Activated naive CD4-positive, alpha-beta T cell treated with anti-CD3 and anti-CD28 coated beads for 36 hours (primary cell): ENCODE results near the gene ACTN4. TPM values are rescaled to one million over a fixed set of nuclear protein-coding genes. Genes with fewer than 3 reads are reported as not detected.

Experiments used
- CTCF ChIA-PET: fragments of 350-600 bp; sonication (Branson Sonifier 250); formaldehyde crosslinking; loops from one replicate; lab custom pipeline; 2021; ENCODE audit warnings: antibody characterized with exemption; lab: Charles Lee
- DNase-seq: peaks from one replicate; pipeline ENCODE4 v3.0.0-alpha.2; 2020
- H3K27ac Mint-ChIP-seq: one replicate; pipeline ENCODE4 v1.8.0; 2021; ENCODE audit warnings: mild to moderate bottlenecking, mixed read lengths
- H3K27me3 Mint-ChIP-seq: one replicate; pipeline ENCODE4 v1.8.0; 2021; ENCODE audit warnings: low read depth, mixed read lengths
- H3K36me3 Mint-ChIP-seq: one replicate; pipeline ENCODE4 v1.8.0; 2021; ENCODE audit warnings: low read depth, mixed read lengths
- H3K4me1 Mint-ChIP-seq: one replicate; pipeline ENCODE4 v1.8.0; 2021; ENCODE audit warnings: low read depth, mixed read lengths
- H3K4me3 Mint-ChIP-seq: one replicate; pipeline ENCODE4 v1.8.0; 2021; ENCODE audit warnings: mild to moderate bottlenecking, moderate library complexity, mixed read lengths
- H3K9me3 Mint-ChIP-seq: one replicate; pipeline ENCODE4 v1.8.0; 2021; ENCODE audit warnings: mixed read lengths
- intact Hi-C: fragments of 100-400 bp; cut with micrococcal nuclease; formaldehyde crosslinking; loops from one replicate; pipeline ENCODE4 v1.15.1; 2023
- total RNA-seq, 2 experiments: library from RNA; stranded (reverse); gene quantifications; one replicate each; pipeline ENCODE4 v1.2.3, GENCODE V29; 2021

Gene ACTN4
- total RNA-seq, 2 experiments from 2014 or later = 117 to 119 TPM

DNA sequence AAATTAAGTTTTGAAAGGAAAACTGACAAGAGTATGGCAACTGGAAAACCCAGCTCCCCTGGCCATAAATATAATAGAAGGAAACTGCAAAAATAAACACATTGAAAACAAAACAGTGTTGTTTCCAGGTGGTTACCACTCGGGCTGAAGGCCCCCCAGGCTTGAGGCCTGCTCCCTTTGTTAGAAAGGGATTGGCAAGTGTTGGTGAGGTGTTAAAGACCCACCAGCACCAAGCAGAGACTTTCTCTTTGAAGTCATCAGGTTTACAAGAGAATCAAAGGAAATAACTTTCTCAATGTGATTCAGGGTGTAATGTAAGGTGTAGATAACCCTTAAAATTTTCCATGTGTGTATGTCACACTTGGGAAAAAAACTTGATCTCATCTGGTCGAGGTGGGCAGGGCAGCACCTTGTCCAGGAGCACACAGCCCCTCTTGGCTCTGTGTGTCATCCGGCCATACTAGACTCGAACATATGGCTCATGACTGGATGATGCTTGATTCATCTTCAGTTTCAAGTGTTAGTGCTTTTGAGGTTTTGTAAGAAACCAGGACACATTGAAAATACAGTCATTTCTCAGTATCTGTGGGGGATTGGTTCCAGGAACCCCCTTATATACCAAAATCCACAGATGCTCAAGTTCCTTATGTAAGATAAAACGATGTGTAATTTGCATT is 7.8 kb downstream of the ACTN4 start:
- peak; percentile 56 for DNase-seq
- Mint-ChIP-seq H3K4me3 (no peak overlapping the region), H3K27ac (peak overlapping the region; percentile 77), H3K4me1 (peaks cover 59% of the 10 kb centered on the region), H3K9me3 (no peaks in the 10 kb centered on the region), H3K27me3 (peaks cover 18% of the 10 kb centered on the region), H3K36me3 (peaks cover 9% of the 10 kb centered on the region)
- intact Hi-C loops = loop anchor here (1.0 to 5.0 kb wide), 6 partner anchors 8 to 242 kb away; partner anchors contain the start of genes ACTN4, EIF3K, NFKBIB and RASGRP4
- CTCF ChIA-PET = no interaction called here

DNA sequence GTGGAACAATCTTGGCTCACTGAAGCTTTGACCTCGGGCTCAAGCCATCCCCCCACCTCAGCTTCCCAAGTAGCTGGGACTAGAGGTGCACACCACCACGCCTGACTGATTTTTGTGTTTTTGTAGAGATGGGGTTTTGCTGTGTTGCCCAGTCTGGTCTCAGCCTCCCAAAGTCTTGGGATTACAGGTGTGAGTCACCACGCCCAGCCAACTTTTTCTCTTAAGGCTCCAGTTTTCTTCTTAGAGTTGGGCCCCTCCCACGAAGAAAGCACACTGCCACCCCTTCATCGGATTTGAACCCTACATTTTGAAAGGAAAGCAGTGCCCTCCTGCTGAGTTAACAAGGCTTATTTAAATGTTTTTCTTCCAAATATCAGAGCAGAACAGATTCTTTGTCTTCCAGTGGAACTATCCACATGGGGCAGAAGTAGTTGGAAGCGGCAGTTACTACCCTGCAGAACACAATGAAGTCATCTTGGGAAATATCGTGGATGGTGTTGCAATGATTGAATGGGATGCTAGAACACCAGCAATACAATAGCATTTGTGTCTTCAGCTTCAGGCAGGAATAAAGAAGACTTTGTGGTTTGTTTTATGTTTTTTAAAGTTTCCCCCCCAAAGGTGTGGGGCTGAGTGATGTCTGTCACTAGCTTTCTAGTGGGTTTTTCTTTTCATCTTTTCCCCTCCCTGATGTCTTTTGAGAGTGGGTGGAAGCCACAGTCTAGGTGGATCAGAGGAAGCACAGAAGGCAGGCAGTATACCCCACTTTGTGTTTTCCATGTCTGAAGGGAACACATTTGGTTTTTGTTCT is 8.9 kb downstream of the ACTN4 start:
- peaks cover 57% of the 10 kb centered on the region for H3K4me1 Mint-ChIP-seq
- H3K36me3 Mint-ChIP-seq = peaks cover 14% of the 10 kb centered on the region
- H3K4me3 Mint-ChIP-seq = peak overlapping the region; percentile 23
- H3K27me3 Mint-ChIP-seq = peaks cover 23% of the 10 kb centered on the region
- CTCF ChIA-PET = interaction anchor here (0.6 to 1.5 kb wide), 3 partner anchors 19 to 753 kb away, joined by 3 read pairs; no protein-coding TSS in a partner anchor
- DNase-seq = peak; percentile 40
- intact Hi-C loops = loop anchor here (5.0 kb wide), 1 partner anchor 241 kb away; the partner anchor contains the start of genes NFKBIB and SIRT2
- no peaks in the 10 kb centered on the region for H3K9me3 Mint-ChIP-seq
- peak overlapping the region; percentile 77 for H3K27ac Mint-ChIP-seq

DNA sequence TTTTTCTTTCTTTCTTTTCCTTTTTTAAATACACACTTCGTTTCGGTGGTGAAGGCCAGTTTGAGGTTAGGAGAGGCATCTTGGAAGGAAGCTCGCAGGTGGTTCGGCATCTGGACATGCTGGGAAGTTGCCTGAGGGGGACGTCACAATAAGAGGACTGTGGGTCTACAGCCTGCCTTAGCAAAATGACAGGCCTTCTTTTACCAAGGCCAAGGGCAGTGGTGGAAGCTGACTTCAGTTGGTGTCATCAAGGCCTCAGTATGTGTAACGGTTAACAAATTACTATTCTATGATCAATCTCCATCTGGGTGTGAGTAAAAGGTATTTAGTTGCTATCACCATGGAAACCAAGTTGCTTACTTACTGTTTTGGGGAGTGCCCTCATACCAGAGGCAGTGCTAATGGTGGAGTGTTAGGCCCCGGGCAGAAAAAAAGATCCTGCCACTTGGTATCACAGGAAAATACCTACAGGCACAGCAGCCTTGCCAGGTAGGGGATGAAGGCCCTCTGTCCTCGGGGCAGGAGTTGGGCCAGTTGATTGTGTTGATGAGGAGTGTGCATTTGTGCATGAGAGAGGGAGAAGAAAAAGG is 10.3 kb downstream of the ACTN4 start:
- CTCF ChIA-PET = interaction anchor here (1.5 kb wide), 1 partner anchor 21 kb away, joined by 3 read pairs; no protein-coding TSS in a partner anchor
- Mint-ChIP-seq H3K4me1 (peaks cover 58% of the 10 kb centered on the region), H3K27me3 (peaks cover 16% of the 10 kb centered on the region), H3K27ac (peak overlapping the region; percentile 8), H3K9me3 (no peaks in the 10 kb centered on the region), H3K4me3 (no peak overlapping the region), H3K36me3 (peaks cover 13% of the 10 kb centered on the region)
- DNase-seq = peak; percentile 33
- intact Hi-C loops = loop anchor here (5.0 kb wide), 1 partner anchor 240 kb away; the partner anchor contains the start of genes NFKBIB and SIRT2

DNA sequence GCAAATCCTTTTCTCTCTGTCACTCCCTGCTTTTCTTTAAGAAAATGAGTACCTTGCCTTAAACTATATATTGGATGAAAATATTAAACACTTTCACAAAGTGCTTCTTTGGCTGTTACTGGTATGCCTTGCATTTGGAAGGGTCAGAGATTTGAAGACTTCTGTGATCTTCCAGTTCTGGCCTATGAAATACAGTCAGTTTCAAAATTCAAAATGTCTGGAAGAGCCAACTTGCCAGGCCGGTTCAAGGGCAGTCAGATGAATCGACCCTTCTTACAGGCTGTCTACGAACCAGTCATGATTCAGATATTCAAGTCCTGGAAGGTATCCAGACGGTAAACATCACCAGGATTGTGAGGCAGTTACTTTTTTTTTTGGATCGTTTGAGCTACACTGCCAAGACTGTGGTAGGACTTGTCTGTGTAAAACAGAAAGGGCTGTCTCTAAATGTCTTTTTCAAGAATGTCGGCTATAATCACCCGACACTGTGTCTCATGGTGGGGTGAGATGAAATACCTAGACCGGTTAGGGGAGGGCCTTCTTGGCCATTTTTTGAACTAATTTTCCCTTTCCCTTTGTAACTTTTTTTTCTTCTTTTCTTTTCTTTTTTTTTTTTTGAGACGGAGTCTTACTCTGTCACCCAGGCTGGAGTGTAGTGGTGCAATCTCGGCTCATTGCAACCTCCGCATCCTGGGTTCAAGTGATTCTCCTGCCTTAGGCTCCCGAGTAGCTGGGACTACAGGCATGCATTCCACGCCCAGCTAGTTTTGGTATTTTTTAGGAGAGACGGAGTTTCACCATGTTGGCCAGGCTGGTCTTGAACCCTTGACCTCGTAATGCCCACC is 11.2 kb downstream of the ACTN4 start:
- peaks cover 13% of the 10 kb centered on the region for H3K27me3 Mint-ChIP-seq
- peaks cover 13% of the 10 kb centered on the region for H3K36me3 Mint-ChIP-seq
- no peak for DNase-seq
- H3K4me1 Mint-ChIP-seq = peaks cover 59% of the 10 kb centered on the region
- H3K4me3 Mint-ChIP-seq = no peak overlapping the region
- H3K27ac Mint-ChIP-seq = no peak overlapping the region
- CTCF ChIA-PET = interaction anchor here (0.6 to 1.1 kb wide), 2 partner anchors 24 to 111 kb away, joined by 3 to 4 read pairs; no protein-coding TSS in a partner anchor
- no peaks in the 10 kb centered on the region for H3K9me3 Mint-ChIP-seq
- intact Hi-C loops = loop anchor here (5.0 kb wide), 1 partner anchor 239 kb away; the partner anchor contains the start of genes NFKBIB and SIRT2

DNA sequence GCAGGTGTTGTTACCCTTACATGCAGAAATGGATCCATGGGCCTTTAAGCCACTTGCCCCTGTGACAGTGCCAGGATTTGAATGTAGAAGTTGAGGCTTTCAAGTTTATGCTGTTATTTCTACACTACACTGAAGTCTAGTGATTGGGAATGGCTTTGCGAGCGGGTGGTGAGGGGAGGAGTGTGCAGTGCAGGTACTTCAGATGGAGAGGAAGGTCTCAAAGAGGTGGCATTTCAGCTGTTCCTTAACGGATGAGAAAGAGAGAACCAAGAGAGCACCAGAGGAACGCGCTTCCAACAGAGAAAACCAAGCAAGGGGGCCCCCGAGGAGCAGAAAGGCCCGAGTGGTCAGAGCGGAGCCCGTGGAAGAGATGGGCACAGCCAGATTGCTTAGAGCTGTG is 13.3 kb downstream of the ACTN4 start:
- Mint-ChIP-seq H3K4me1 (peaks cover 45% of the 10 kb centered on the region), H3K27me3 (peaks cover 16% of the 10 kb centered on the region), H3K27ac (no peak overlapping the region), H3K36me3 (peaks cover 10% of the 10 kb centered on the region), H3K4me3 (no peak overlapping the region), H3K9me3 (no peaks in the 10 kb centered on the region)
- DNase-seq = no peak
- CTCF ChIA-PET = no interaction called here
- intact Hi-C loops = no loop called here

DNA sequence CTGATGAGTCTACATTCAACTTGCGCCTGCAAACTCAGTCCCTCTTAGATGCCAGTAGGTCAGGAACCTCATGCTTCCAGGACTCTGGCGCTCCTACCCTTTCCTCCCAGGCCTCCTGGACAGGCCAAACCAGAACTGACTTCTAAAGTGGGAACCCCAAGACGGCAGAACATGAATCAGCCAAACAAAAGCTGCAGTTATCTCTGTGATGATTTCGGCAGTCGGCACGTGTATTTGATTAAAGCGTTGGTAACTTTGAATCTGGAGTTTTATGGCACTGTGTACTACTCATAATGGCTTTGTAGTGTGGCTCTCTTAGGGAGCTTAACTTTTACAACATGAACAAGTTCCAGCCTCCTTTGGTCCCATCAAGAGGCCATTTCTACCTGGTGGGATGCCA is 13.7 kb downstream of the ACTN4 start:
- DNase-seq = no peak
- CTCF ChIA-PET = no interaction called here
- Mint-ChIP-seq H3K4me3 (no peak overlapping the region), H3K27ac (no peak overlapping the region), H3K4me1 (peaks cover 42% of the 10 kb centered on the region), H3K9me3 (no peaks in the 10 kb centered on the region), H3K27me3 (peaks cover 16% of the 10 kb centered on the region), H3K36me3 (peaks cover 10% of the 10 kb centered on the region)
- intact Hi-C loops = no loop called here

DNA sequence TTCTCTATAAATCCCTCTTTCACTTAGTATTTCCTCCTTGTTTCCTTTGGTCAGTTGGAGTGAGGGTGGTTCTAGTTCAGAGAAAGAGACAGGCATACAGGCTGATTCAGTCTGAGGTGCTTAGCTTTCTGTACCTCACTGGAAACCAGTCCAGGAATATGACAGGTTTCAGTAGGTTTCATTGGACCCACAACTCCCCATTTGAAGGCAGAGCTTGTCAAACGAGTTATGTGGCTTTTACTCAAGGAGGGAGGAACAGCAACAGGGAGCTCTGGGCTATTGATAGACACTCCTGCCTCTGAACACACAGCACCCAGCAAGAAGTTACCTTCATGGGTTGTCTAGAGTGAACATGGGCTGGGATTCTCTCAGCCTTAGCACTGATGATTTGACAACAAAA is 14.5 kb downstream of the ACTN4 start:
- peaks cover 16% of the 10 kb centered on the region for H3K27me3 Mint-ChIP-seq
- intact Hi-C loops = no loop called here
- H3K9me3 Mint-ChIP-seq = no peaks in the 10 kb centered on the region
- no peak overlapping the region for H3K27ac Mint-ChIP-seq
- no peak for DNase-seq
- H3K36me3 Mint-ChIP-seq = peaks cover 10% of the 10 kb centered on the region
- H3K4me3 Mint-ChIP-seq = no peak overlapping the region
- CTCF ChIA-PET = interaction anchor here (0.6 to 1.5 kb wide), 3 partner anchors 15 to 144 kb away, joined by 3 to 6 read pairs (median 3); partner anchors contain the start of gene ACTN4
- peaks cover 43% of the 10 kb centered on the region for H3K4me1 Mint-ChIP-seq

DNA sequence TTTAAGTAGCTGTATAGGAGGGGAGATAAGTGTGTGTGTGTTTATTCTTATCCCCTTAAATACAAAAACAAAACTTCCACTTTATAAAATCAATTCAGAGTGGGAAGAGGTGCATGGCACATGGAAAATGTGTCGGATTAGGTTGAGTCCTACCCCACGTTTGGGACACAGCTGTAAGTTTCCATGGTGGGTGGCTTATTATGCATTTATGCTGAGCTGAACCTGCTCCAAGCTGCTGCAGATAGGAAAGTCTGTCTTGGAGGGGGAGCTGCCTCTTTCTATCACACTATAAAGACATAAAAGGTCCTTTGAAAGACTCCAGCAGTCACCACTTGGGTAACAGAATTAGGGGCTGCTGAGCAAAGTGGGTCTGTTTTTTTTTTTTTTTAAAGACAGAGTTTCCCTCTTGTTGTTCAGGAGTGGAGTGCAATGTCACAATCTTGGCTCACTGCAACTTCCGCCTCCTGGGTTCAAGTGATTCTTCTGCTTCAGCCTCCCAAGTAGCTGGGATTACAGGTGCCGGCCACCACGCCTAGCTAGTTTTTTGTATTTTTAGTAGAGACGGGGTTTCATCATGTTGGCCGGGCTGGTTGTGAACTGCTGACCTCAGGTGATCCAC is 15.2 kb downstream of the ACTN4 start:
- no peak for DNase-seq
- H3K4me1 Mint-ChIP-seq = peaks cover 39% of the 10 kb centered on the region
- peaks cover 16% of the 10 kb centered on the region for H3K27me3 Mint-ChIP-seq
- no peaks in the 10 kb centered on the region for H3K9me3 Mint-ChIP-seq
- peaks cover 9% of the 10 kb centered on the region for H3K36me3 Mint-ChIP-seq
- H3K4me3 Mint-ChIP-seq = no peak overlapping the region
- intact Hi-C loops = no loop called here
- CTCF ChIA-PET = interaction anchor here (0.7 to 1.5 kb wide), 2 partner anchors 15 to 28 kb away, joined by 3 to 6 read pairs; partner anchors contain the start of gene ACTN4
- H3K27ac Mint-ChIP-seq = no peak overlapping the region

DNA sequence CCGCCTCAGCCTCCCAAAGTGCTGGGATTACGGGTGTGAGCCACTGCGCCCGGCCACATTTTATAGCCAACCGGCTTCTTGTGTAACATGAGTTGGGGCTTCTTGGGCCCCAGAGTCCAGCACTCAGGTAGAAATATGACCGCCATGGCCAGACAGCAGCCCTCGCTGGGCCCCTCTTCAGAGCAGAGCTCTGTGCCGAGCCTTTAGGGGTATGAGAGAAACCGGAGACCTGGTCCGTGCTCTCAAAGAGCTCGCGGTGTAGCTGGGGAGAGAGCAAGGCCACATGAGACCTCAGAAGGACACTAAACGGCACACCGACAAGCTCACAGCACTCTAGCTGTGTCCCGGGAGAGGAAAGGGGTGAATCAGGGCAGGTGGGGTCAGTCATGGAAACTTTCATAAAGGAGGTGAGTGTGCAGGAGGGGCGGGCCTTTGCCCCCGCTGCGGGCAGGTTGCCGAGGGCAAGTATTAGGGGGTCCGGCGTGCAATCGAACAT is 15.8 kb downstream of the ACTN4 start:
- no peak for DNase-seq
- intact Hi-C loops = no loop called here
- Mint-ChIP-seq H3K36me3 (peaks cover 10% of the 10 kb centered on the region), H3K9me3 (no peaks in the 10 kb centered on the region), H3K27me3 (peaks cover 16% of the 10 kb centered on the region), H3K4me1 (peaks cover 39% of the 10 kb centered on the region), H3K4me3 (no peak overlapping the region), H3K27ac (no peak overlapping the region)
- CTCF ChIA-PET = interaction anchor here (1.5 kb wide), 1 partner anchor 29 kb away, joined by 6 read pairs; no protein-coding TSS in a partner anchor

DNA sequence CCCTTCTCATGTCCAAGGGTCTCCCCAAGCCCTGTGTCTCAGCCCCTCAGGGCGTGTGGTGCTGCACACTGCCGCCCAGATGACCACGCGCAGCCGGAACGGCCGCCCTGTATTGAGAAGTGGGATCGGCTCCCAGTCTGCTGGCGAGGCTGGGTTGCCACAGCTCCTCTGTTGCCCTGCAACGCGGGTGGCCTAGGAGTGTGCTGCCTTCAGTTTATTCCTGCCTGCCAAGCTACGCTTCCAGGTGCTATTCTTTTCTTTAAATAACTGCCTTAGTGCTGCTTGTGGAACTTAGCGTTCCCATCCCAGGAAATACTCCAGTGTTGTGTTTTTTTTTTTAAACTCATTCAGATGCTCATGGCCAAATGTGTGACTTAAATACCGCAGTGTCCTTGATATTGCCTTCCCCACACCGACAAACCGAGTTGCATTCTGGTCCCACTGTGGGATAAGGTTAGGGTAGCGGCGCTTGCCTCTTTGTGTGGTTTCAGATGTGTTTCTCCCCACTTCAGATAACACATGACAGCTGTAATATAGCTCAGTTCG is 16.6 kb downstream of the ACTN4 start:
- no peak for DNase-seq
- H3K36me3 Mint-ChIP-seq = peaks cover 10% of the 10 kb centered on the region
- peaks cover 16% of the 10 kb centered on the region for H3K27me3 Mint-ChIP-seq
- peaks cover 42% of the 10 kb centered on the region for H3K4me1 Mint-ChIP-seq
- intact Hi-C loops = no loop called here
- no peak overlapping the region for H3K27ac Mint-ChIP-seq
- H3K9me3 Mint-ChIP-seq = no peaks in the 10 kb centered on the region
- no peak overlapping the region for H3K4me3 Mint-ChIP-seq
- CTCF ChIA-PET = interaction anchor here (0.6 kb wide), 1 partner anchor 14 kb away, joined by 5 read pairs; no protein-coding TSS in a partner anchor
